Measurements from ENCODE around the gene PELI3. TPM values are rescaled to one million over a fixed set of nuclear protein-coding genes. Genes with fewer than 3 reads are reported as not detected.

The PELI3 gene
- total RNA-seq, 4 donors from 2014 or later: 19.0 to 23.4 (median 20.5) TPM

- H3K27me3 ChIP-seq: no peaks in the 10 kb centered on the region
- no peaks in the 10 kb centered on the region for H3K36me3 ChIP-seq
- TF ChIP-seq POLR2A (IDR thresholded peaks at IDR 0.05) (no peak), EP300 (IDR thresholded peaks at IDR 0.05) (no peak), CTCF (IDR thresholded peaks at IDR 0.05) (no peak), POLR2AphosphoS5 (IDR thresholded peaks at IDR 0.05) (no peak)
- peaks cover 22% of the 10 kb centered on the region for H3K4me1 ChIP-seq
- no peaks in the 10 kb centered on the region for H3K9me3 ChIP-seq
- DNase-seq (ENCODE audit: low spot score in 2 of 2): no peak
- no peak overlapping the region for H3K27ac ChIP-seq
- WGBS: 86% methylated on average over 1 of the region's 1 CpG
- no peak overlapping the region for H3K4me3 ChIP-seq
Observed at GRCh38 chr11:66464916-66465315, 1.8 kb upstream of the PELI3 start.

- WGBS: 35% methylated on average over 19 of the region's 19 CpGs
- no peak for DNase-seq (ENCODE audit: low spot score in 2 of 2)
- peaks cover 4% of the 10 kb centered on the region for H3K36me3 ChIP-seq
Observed at GRCh38 chr11:66465373-66466224, 1.1 kb upstream of the PELI3 start.

GRCh38 chr11:66467034-66467659 is 442 bp downstream of the PELI3 start:
- 3% methylated on average over 21 of the region's 72 CpGs for WGBS
- H3K4me1 ChIP-seq: peaks cover 22% of the 10 kb centered on the region
- H3K27ac ChIP-seq: peak overlapping the region; percentile 71
- no peak for DNase-seq (ENCODE audit: low spot score in 2 of 2)
- peak; percentile 25 to 54 for TF ChIP-seq CTCF (IDR thresholded peaks at IDR 0.05)
- TF ChIP-seq POLR2AphosphoS5 (IDR thresholded peaks at IDR 0.05): no peak
- no peak for TF ChIP-seq EP300 (IDR thresholded peaks at IDR 0.05)
- H3K27me3 ChIP-seq: no peaks in the 10 kb centered on the region
- H3K36me3 ChIP-seq: peaks cover 18% of the 10 kb centered on the region
- no peaks in the 10 kb centered on the region for H3K9me3 ChIP-seq
- H3K4me3 ChIP-seq: peak overlapping the region; percentile 78

More at GRCh38 chr11:66465373-66466224, 1.1 kb upstream of the PELI3 start:
- Histone ChIP-seq H3K4me1 (peaks cover 22% of the 10 kb centered on the region), H3K4me3 (peak overlapping the region; percentile 78), H3K27ac (no peak overlapping the region), H3K9me3 (no peaks in the 10 kb centered on the region), H3K27me3 (no peaks in the 10 kb centered on the region)
- no peak for TF ChIP-seq EP300 (IDR thresholded peaks at IDR 0.05)
- no peak for TF ChIP-seq POLR2AphosphoS5 (IDR thresholded peaks at IDR 0.05)
- no peak for TF ChIP-seq CTCF (IDR thresholded peaks at IDR 0.05)
- no peak for TF ChIP-seq POLR2A (IDR thresholded peaks at IDR 0.05)

- Histone ChIP-seq H3K9me3 (no peaks in the 10 kb centered on the region), H3K4me3 (peak overlapping the region; percentile 78), H3K27me3 (no peaks in the 10 kb centered on the region), H3K27ac (no peak overlapping the region), H3K36me3 (peaks cover 24% of the 10 kb centered on the region), H3K4me1 (peaks cover 22% of the 10 kb centered on the region)
- no peak for DNase-seq (ENCODE audit: low spot score in 2 of 2)
- TF ChIP-seq POLR2A (IDR thresholded peaks at IDR 0.05) (no peak), EP300 (IDR thresholded peaks at IDR 0.05) (no peak), POLR2AphosphoS5 (IDR thresholded peaks at IDR 0.05) (no peak), CTCF (IDR thresholded peaks at IDR 0.05) (no peak)
- WGBS: 25% methylated on average over 4 of the region's 6 CpGs
Observed at GRCh38 chr11:66467756-66468155, 1.1 kb downstream of the PELI3 start.

GRCh38 chr11:66468691-66469090 is 2.0 kb downstream of the PELI3 start:
- no peaks in the 10 kb centered on the region for H3K27me3 ChIP-seq
- no peak for DNase-seq (ENCODE audit: low spot score in 2 of 2)
- H3K4me1 ChIP-seq: peaks cover 24% of the 10 kb centered on the region
- 93% methylated on average over 6 of the region's 6 CpGs for WGBS
- no peaks in the 10 kb centered on the region for H3K9me3 ChIP-seq
- TF ChIP-seq POLR2AphosphoS5 (IDR thresholded peaks at IDR 0.05) (no peak), POLR2A (IDR thresholded peaks at IDR 0.05) (no peak), CTCF (IDR thresholded peaks at IDR 0.05) (no peak), EP300 (IDR thresholded peaks at IDR 0.05) (no peak)
- peaks cover 33% of the 10 kb centered on the region for H3K36me3 ChIP-seq
- H3K4me3 ChIP-seq: no peak overlapping the region
- H3K27ac ChIP-seq: no peak overlapping the region
